GM10266 (cell line): ENCODE data around the gene IKZF1.

Source experiments
- DNase-seq: peaks from one replicate; pipeline ENCODE4 v3.0.0; 2012; ENCODE audit errors: extremely low spot score
- CTCF ChIP-seq: IDR thresholded peaks from 2 replicates; pipeline ENCODE4 v1.5.1; 2012; ENCODE audit warnings: mild to moderate bottlenecking, low read depth; ENCODE audit not compliant: control insufficient read depth, insufficient read depth; ENCODE audit errors: missing control alignments

The IKZF1 gene

GRCh38 chr7:50413561-50413960 is 109.0 kb downstream of the IKZF1 start:
- no peak for TF ChIP-seq CTCF
- no peak for DNase-seq

- no peak for DNase-seq
- TF ChIP-seq CTCF = no peak
These were observed 111.4 kb downstream of the IKZF1 start for GRCh38 chr7:50415844-50416364.

- no peak for TF ChIP-seq CTCF
- DNase-seq = peak; percentile 57
These were observed 112.1 kb downstream of the IKZF1 start for GRCh38 chr7:50416527-50417182.

GRCh38 chr7:50418086-50418515 is 113.6 kb downstream of the IKZF1 start:
- peak; percentile 97 for TF ChIP-seq CTCF
- DNase-seq = peak; percentile 67

GRCh38 chr7:50418526-50419290 is 114.2 kb downstream of the IKZF1 start:
- no peak for TF ChIP-seq CTCF
- no peak for DNase-seq

GRCh38 chr7:50421043-50421442 is 116.5 kb downstream of the IKZF1 start:
- no peak for DNase-seq
- no peak for TF ChIP-seq CTCF

- no peak for DNase-seq
- no peak for TF ChIP-seq CTCF
These were observed 118.3 kb downstream of the IKZF1 start for GRCh38 chr7:50422858-50423257.
